Measurements from ENCODE around the gene CDX1. TPM values are rescaled to one million over a fixed set of nuclear protein-coding genes. Genes with fewer than 3 reads are reported as not detected.

CDX1 gene
- total and polyA plus RNA-seq, 2 of the 8 experiments (the other 6 are each of a cell fraction or from before 2014, with no cell fraction given): not detected

DNA sequence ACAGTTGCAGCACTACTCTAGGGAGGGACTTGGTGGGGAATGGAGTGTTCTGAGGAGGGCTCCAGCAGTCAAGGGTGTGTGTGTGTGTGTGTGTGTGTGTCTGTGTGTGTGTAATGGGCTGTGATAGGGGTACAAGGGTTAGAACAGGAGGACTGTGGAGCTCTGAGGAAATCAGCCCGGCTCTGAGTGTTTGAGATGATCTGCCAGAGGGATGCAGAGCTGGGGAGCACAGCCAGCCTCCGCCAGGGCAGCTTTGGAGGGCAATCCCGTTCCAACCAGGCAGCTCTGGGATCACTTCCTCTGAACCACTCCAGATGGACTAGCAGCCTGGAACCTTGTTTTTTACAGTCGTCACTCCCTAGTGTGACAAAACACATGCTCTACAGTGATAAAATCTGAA lies 20.3 kb downstream of the CDX1 start:
- CTCF ChIA-PET (ENCODE audit: partially characterized antibody): interaction anchor here (0.9 to 23.7 kb wide), 5 partner anchors 12 to 51 kb away, joined by 3 to 302 read pairs (median 5); no protein-coding TSS in a partner anchor
- no peaks in the 10 kb centered on the region for H3K79me1 ChIP-seq (ENCODE audit: low read depth, low read length)
- H2BK15ac ChIP-seq (ENCODE audit: low read length): no peak overlapping the region
- H4K20me1 ChIP-seq (replicated peaks in 1 of 2; ENCODE audit: control insufficient read depth in 1 of 2, insufficient read depth in 2 of 2, low read length in 2 of 2): peaks cover 1 to 3% of the 10 kb centered on the region in 2 experiments
- WGBS, 2 experiments (ENCODE audit: extremely low coverage in 1 of 2, insufficient coverage in 1 of 2, insufficient read length in 1 of 2, insufficient replicate concordance in 2 of 2, low coverage in 1 of 2, low lambda C conversion rate in 2 of 2, missing lambda C conversion rate in 1 of 2): 87% methylated on average over 4 of the region's 4 CpGs; no CpG with 5 or more reads in 1 of the 2 experiments
- no peak overlapping the region for H2BK5ac ChIP-seq (ENCODE audit: low read depth, low read length)
- H3K14ac ChIP-seq (ENCODE audit: insufficient read length): no peak overlapping the region
- no peak overlapping the region for H4K5ac ChIP-seq (ENCODE audit: insufficient read length, low read depth, low read length)
- no peak overlapping the region for H2BK20ac ChIP-seq (ENCODE audit: low read length)
- no peak overlapping the region for H2BK120ac ChIP-seq (replicated peaks; ENCODE audit: low read depth, low read length)
- no peaks in the 10 kb centered on the region for H3K9me3 ChIP-seq (ENCODE audit: insufficient read depth in 2 of 2, low read depth in 1 of 2, low read length in 1 of 2)
- TF ChIP-seq POU5F1 (IDR thresholded peaks at IDR 0.05; ENCODE audit: low read depth, low read length) (no peak), TEAD4 (IDR thresholded peaks at IDR 0.05; ENCODE audit: low read depth, low read length) (no peak), TCF12 (IDR thresholded peaks at IDR 0.05; ENCODE audit: low read depth, low read length) (no peak), RXRA (IDR thresholded peaks at IDR 0.05; ENCODE audit: insufficient read depth, low read depth, low read length) (no peak), SIN3A (conservative IDR thresholded peaks at IDR 0.05 in 1 of 2, IDR thresholded peaks at IDR 0.05 in 1 of 2; ENCODE audit: low read depth in 1 of 2, low read length in 2 of 2) (no peak), JUND (IDR thresholded peaks at IDR 0.05; ENCODE audit: low read length) (no peak), HDAC2 (IDR thresholded peaks at IDR 0.05; ENCODE audit: borderline replicate concordance in 1 of 2, low read depth in 2 of 2, low read length in 2 of 2) (no peak), POLR2AphosphoS5 (IDR thresholded peaks at IDR 0.05; ENCODE audit: low read depth, low read length) (no peak)
- no peak overlapping the region for H4K8ac ChIP-seq (ENCODE audit: extremely low read depth, insufficient read depth, low read length)
- POLR2A ChIA-PET (ENCODE audit: partially characterized antibody): interaction anchor here (0.7 kb wide), 1 partner anchor 28 kb away, joined by 3 read pairs; no protein-coding TSS in a partner anchor
- DNase-seq (ENCODE audit: low read depth in 1 of 2, low spot score in 2 of 2): no peak
- H3K4me2 ChIP-seq (ENCODE audit: insufficient read depth in 1 of 2, low read depth in 2 of 2, low read length in 2 of 2): no peak overlapping the region
- no peak overlapping the region for H3K4me3 ChIP-seq (ENCODE audit: extremely low read depth in 1 of 4, insufficient read depth in 2 of 4, low read depth in 3 of 4, low read length in 4 of 4)
- no peaks in the 10 kb centered on the region for H3K79me2 ChIP-seq (ENCODE audit: control insufficient read depth in 1 of 2, insufficient read depth in 2 of 2, low read length in 2 of 2)
- H3K27ac ChIP-seq (ENCODE audit: low read depth, low read length): no peak overlapping the region
- H3K23me2 ChIP-seq (ENCODE audit: low read depth, low read length): peaks cover 6% of the 10 kb centered on the region; the same call in 1 of the 2 replicates
- H3K18ac ChIP-seq (ENCODE audit: extremely low read depth, low read length): no peak overlapping the region
- no peak for FAIRE-seq
- H2AK5ac ChIP-seq (ENCODE audit: low read depth, low read length): no peak overlapping the region
- H3K36me3 ChIP-seq (ENCODE audit: control insufficient read depth in 2 of 4, insufficient read depth in 4 of 4, low read length in 3 of 4): no peaks in the 10 kb centered on the region
- H3K56ac ChIP-seq (replicated peaks; ENCODE audit: insufficient read length, low read depth, low read length): no peak overlapping the region
- no peak overlapping the region for H3K23ac ChIP-seq (ENCODE audit: insufficient read length)
- no peak overlapping the region for H3K4ac ChIP-seq (replicated peaks; ENCODE audit: insufficient read length, low read depth, low read length)
- no peak overlapping the region for H3K9ac ChIP-seq (replicated peaks in 1 of 4; ENCODE audit: extremely low read depth in 1 of 4, low read depth in 3 of 4, low read length in 3 of 4)
- peaks cover 4 to 26% (median 8%) of the 10 kb centered on the region in 4 experiments for H3K4me1 ChIP-seq (replicated peaks in 1 of 4; ENCODE audit: control insufficient read depth in 3 of 4, insufficient read depth in 4 of 4, low read length in 3 of 4)
- H2AFZ ChIP-seq (ENCODE audit: low read length): no peak overlapping the region
- no peak overlapping the region for H4K91ac ChIP-seq (replicated peaks; ENCODE audit: insufficient read length, low read length)
- H3K27me3 ChIP-seq (replicated peaks in 1 of 4; ENCODE audit: control insufficient read depth in 3 of 4, extremely low read depth in 1 of 4, insufficient read depth in 3 of 4, low read length in 3 of 4): peaks cover 29 to 60% (median 53%) of the 10 kb centered on the region in 4 experiments
- 0 out of 2 replicates have a peak overlapping the region, but pooled peaks have one; percentile 11 for H2BK12ac ChIP-seq (ENCODE audit: low read depth, low read length)

Data from H1 (cell line).